ENCODE data around the gene MOB3A.

Gene MOB3A

GRCh38 chr19:2040647-2041432 is 55.3 kb downstream of the MOB3A start:
- Histone ChIP-seq H3K9ac (ENCODE audit: low read length) (peak overlapping the region; percentile 89), H3K9me2 (replicated peaks; ENCODE audit: insufficient read depth, low read length) (no peaks in the 10 kb centered on the region), H3K79me2 (ENCODE audit: low read length) (peaks cover 49% of the 10 kb centered on the region), H3K27me3 (replicated peaks; ENCODE audit: insufficient read depth, low read length) (no peaks in the 10 kb centered on the region), H3K9me3 (replicated peaks; ENCODE audit: insufficient read depth, low read length) (no peaks in the 10 kb centered on the region), H3K36me3 (replicated peaks; ENCODE audit: insufficient read depth, low read length) (0 out of 2 replicates have a peak, but pooled peaks cover 3% of the 10 kb centered on the region), H3K4me1 (ENCODE audit: low read length) (peaks cover 27% of the 10 kb centered on the region), H3K4me2 (ENCODE audit: low read depth, low read length) (peak overlapping the region; percentile 96), H4K20me1 (ENCODE audit: insufficient read depth, low read length) (no peaks in the 10 kb centered on the region), H3F3A (ENCODE audit: insufficient read depth, low read length) (peaks cover 26% of the 10 kb centered on the region), H3K27ac (ENCODE audit: low read length) (peak overlapping the region; percentile 78; the same call in 1 of the 2 replicates), H2AFZ (ENCODE audit: low read length) (no peak overlapping the region), H3K4me3 (ENCODE audit: low read length) (peak overlapping the region; percentile 85)
- TF ChIP-seq EZH2phosphoT487 (IDR thresholded peaks at IDR 0.05; ENCODE audit: low read length) (no peak), EZH2 (optimal IDR thresholded peaks at IDR 0.05; ENCODE audit: low read depth, low read length) (no peak)
- TF ChIP-seq, protein P1, sequence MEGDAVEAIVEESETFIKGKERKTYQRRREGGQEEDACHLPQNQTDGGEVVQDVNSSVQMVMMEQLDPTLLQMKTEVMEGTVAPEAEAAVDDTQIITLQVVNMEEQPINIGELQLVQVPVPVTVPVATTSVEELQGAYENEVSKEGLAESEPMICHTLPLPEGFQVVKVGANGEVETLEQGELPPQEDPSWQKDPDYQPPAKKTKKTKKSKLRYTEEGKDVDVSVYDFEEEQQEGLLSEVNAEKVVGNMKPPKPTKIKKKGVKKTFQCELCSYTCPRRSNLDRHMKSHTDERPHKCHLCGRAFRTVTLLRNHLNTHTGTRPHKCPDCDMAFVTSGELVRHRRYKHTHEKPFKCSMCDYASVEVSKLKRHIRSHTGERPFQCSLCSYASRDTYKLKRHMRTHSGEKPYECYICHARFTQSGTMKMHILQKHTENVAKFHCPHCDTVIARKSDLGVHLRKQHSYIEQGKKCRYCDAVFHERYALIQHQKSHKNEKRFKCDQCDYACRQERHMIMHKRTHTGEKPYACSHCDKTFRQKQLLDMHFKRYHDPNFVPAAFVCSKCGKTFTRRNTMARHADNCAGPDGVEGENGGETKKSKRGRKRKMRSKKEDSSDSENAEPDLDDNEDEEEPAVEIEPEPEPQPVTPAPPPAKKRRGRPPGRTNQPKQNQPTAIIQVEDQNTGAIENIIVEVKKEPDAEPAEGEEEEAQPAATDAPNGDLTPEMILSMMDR (IDR thresholded peaks at IDR 0.05; ENCODE audit: low read length) = no peak
- no peak for DNase-seq

- no peak for TF ChIP-seq EZH2 (optimal IDR thresholded peaks at IDR 0.05; ENCODE audit: low read depth, low read length)
- no peak for TF ChIP-seq EZH2phosphoT487 (IDR thresholded peaks at IDR 0.05; ENCODE audit: low read length)
- TF ChIP-seq, protein P1 (IDR thresholded peaks at IDR 0.05; ENCODE audit: low read length) = no peak
- H3F3A ChIP-seq (ENCODE audit: insufficient read depth, low read length) = peaks cover 30% of the 10 kb centered on the region
- H4K20me1 ChIP-seq (ENCODE audit: insufficient read depth, low read length) = no peaks in the 10 kb centered on the region
- DNase-seq = no peak
- H3K27ac ChIP-seq (ENCODE audit: low read length) = no peak overlapping the region
- peaks cover 42% of the 10 kb centered on the region for H3K79me2 ChIP-seq (ENCODE audit: low read length)
- no peaks in the 10 kb centered on the region for H3K9me2 ChIP-seq (replicated peaks; ENCODE audit: insufficient read depth, low read length)
- H3K4me2 ChIP-seq (ENCODE audit: low read depth, low read length) = no peak overlapping the region
- H3K9ac ChIP-seq (ENCODE audit: low read length) = no peak overlapping the region
- 0 out of 2 replicates have a peak, but pooled peaks cover 3% of the 10 kb centered on the region for H3K36me3 ChIP-seq (replicated peaks; ENCODE audit: insufficient read depth, low read length)
- no peak overlapping the region for H2AFZ ChIP-seq (ENCODE audit: low read length)
- no peaks in the 10 kb centered on the region for H3K27me3 ChIP-seq (replicated peaks; ENCODE audit: insufficient read depth, low read length)
- H3K4me1 ChIP-seq (ENCODE audit: low read length) = peaks cover 30% of the 10 kb centered on the region
- no peak overlapping the region for H3K4me3 ChIP-seq (ENCODE audit: low read length)
- no peaks in the 10 kb centered on the region for H3K9me3 ChIP-seq (replicated peaks; ENCODE audit: insufficient read depth, low read length)
Observed at GRCh38 chr19:2039959-2040646, 56.0 kb downstream of the MOB3A start.

- Histone ChIP-seq H3K79me2 (ENCODE audit: low read length) (peaks cover 40% of the 10 kb centered on the region), H3K36me3 (replicated peaks; ENCODE audit: insufficient read depth, low read length) (0 out of 2 replicates have a peak, but pooled peaks cover 3% of the 10 kb centered on the region), H3F3A (ENCODE audit: insufficient read depth, low read length) (peaks cover 30% of the 10 kb centered on the region), H3K9me3 (replicated peaks; ENCODE audit: insufficient read depth, low read length) (no peaks in the 10 kb centered on the region), H3K4me3 (ENCODE audit: low read length) (no peak overlapping the region), H2AFZ (ENCODE audit: low read length) (no peak overlapping the region), H3K4me2 (ENCODE audit: low read depth, low read length) (no peak overlapping the region), H4K20me1 (ENCODE audit: insufficient read depth, low read length) (no peaks in the 10 kb centered on the region), H3K27me3 (replicated peaks; ENCODE audit: insufficient read depth, low read length) (no peaks in the 10 kb centered on the region), H3K4me1 (ENCODE audit: low read length) (peaks cover 30% of the 10 kb centered on the region), H3K9ac (ENCODE audit: low read length) (no peak overlapping the region), H3K27ac (ENCODE audit: low read length) (no peak overlapping the region), H3K9me2 (replicated peaks; ENCODE audit: insufficient read depth, low read length) (no peaks in the 10 kb centered on the region)
- DNase-seq = no peak
- TF ChIP-seq, protein P1 (IDR thresholded peaks at IDR 0.05; ENCODE audit: low read length) = no peak
- TF ChIP-seq EZH2 (optimal IDR thresholded peaks at IDR 0.05; ENCODE audit: low read depth, low read length) = no peak
- no peak for TF ChIP-seq EZH2phosphoT487 (IDR thresholded peaks at IDR 0.05; ENCODE audit: low read length)
Observed at GRCh38 chr19:2039089-2039958, 56.8 kb downstream of the MOB3A start.
